ENCODE data around the gene E2F3. TPM values are rescaled to one million over a fixed set of nuclear protein-coding genes. Genes with fewer than 3 reads are reported as not detected.
A peak's percentile ranks its signal among the peaks of the same experiment; 100 is the strongest.

E2F3 gene
- total RNA-seq, 1 experiment from 2014 or later = 18.7 TPM

GRCh38 chr6:20414711-20415110, 13.0 kb downstream of the E2F3 start:
- ChIA-PET CTCF (interaction anchor here (2.7 kb wide), 1 partner anchor 10 kb away, joined by 10 read pairs; no protein-coding TSS in a partner anchor), POLR2A (interaction anchor here (0.6 to 0.8 kb wide), 2 partner anchors 32 to 252 kb away, joined by 3 read pairs; no protein-coding TSS in a partner anchor)
- no TSS peak for BruUV-seq (replicated peaks)
- H3K36me3 Mint-ChIP-seq (ENCODE audit: insufficient read depth, unreplicated experiment) = peaks cover 7% of the 10 kb centered on the region
- peak overlapping the region; percentile 46 for H3K27ac Mint-ChIP-seq (ENCODE audit: low read depth, unreplicated experiment)
- no peaks in the 10 kb centered on the region for H3K27me3 Mint-ChIP-seq (ENCODE audit: insufficient read depth, unreplicated experiment)
- no peaks in the 10 kb centered on the region for H3K9me3 Mint-ChIP-seq (ENCODE audit: unreplicated experiment)
- peaks cover 26% of the 10 kb centered on the region for H3K4me1 Mint-ChIP-seq (ENCODE audit: insufficient read depth, unreplicated experiment)
- intact Hi-C loops (cut with micrococcal nuclease) = no loop called here
- no peak for DNase-seq (ENCODE audit: unreplicated experiment)
- no peak for TF ChIP-seq CTCF (IDR thresholded peaks at IDR 0.05; ENCODE audit: unreplicated experiment)
- no peak overlapping the region for H3K4me3 Mint-ChIP-seq (ENCODE audit: unreplicated experiment)

- H3K4me1 Mint-ChIP-seq (ENCODE audit: insufficient read depth, unreplicated experiment) = peaks cover 26% of the 10 kb centered on the region
- peaks cover 7% of the 10 kb centered on the region for H3K36me3 Mint-ChIP-seq (ENCODE audit: insufficient read depth, unreplicated experiment)
- no peak for DNase-seq (ENCODE audit: unreplicated experiment)
- peak overlapping the region; percentile 46 for H3K27ac Mint-ChIP-seq (ENCODE audit: low read depth, unreplicated experiment)
- ChIA-PET CTCF (interaction anchor here (2.7 kb wide), 1 partner anchor 11 kb away, joined by 10 read pairs; no protein-coding TSS in a partner anchor), POLR2A (interaction anchor here (0.6 kb wide), 1 partner anchor 32 kb away, joined by 3 read pairs; no protein-coding TSS in a partner anchor)
- no peaks in the 10 kb centered on the region for H3K27me3 Mint-ChIP-seq (ENCODE audit: insufficient read depth, unreplicated experiment)
- BruUV-seq (replicated peaks) = no TSS peak
- H3K4me3 Mint-ChIP-seq (ENCODE audit: unreplicated experiment) = no peak overlapping the region
- H3K9me3 Mint-ChIP-seq (ENCODE audit: unreplicated experiment) = no peaks in the 10 kb centered on the region
- intact Hi-C loops (cut with micrococcal nuclease) = no loop called here
- TF ChIP-seq CTCF (IDR thresholded peaks at IDR 0.05; ENCODE audit: unreplicated experiment) = no peak
Measured at GRCh38 chr6:20415304-20415703, 13.6 kb downstream of the E2F3 start.

GRCh38 chr6:20415712-20416454, 14.2 kb downstream of the E2F3 start:
- H3K27me3 Mint-ChIP-seq (ENCODE audit: insufficient read depth, unreplicated experiment) = no peaks in the 10 kb centered on the region
- no peak for TF ChIP-seq CTCF (IDR thresholded peaks at IDR 0.05; ENCODE audit: unreplicated experiment)
- H3K36me3 Mint-ChIP-seq (ENCODE audit: insufficient read depth, unreplicated experiment) = peaks cover 9% of the 10 kb centered on the region
- H3K9me3 Mint-ChIP-seq (ENCODE audit: unreplicated experiment) = no peaks in the 10 kb centered on the region
- ChIA-PET CTCF (no interaction called here), POLR2A (interaction anchor here (1.0 kb wide), 1 partner anchor 28 kb away, joined by 3 read pairs; no protein-coding TSS in a partner anchor)
- intact Hi-C loops (cut with micrococcal nuclease) = no loop called here
- H3K4me3 Mint-ChIP-seq (ENCODE audit: unreplicated experiment) = no peak overlapping the region
- no peak for DNase-seq (ENCODE audit: unreplicated experiment)
- peaks cover 26% of the 10 kb centered on the region for H3K4me1 Mint-ChIP-seq (ENCODE audit: insufficient read depth, unreplicated experiment)
- BruUV-seq (replicated peaks) = no TSS peak
- H3K27ac Mint-ChIP-seq (ENCODE audit: low read depth, unreplicated experiment) = peak overlapping the region; percentile 46

- POLR2A ChIA-PET = interaction anchor here (0.6 to 2.8 kb wide), 3 partner anchors 12 to 587 kb away, joined by 3 to 17 read pairs (median 3); no protein-coding TSS in a partner anchor
- H3K9me3 Mint-ChIP-seq (ENCODE audit: unreplicated experiment) = peaks cover 1% of the 10 kb centered on the region
- H3K27ac Mint-ChIP-seq (ENCODE audit: low read depth, unreplicated experiment) = peak overlapping the region; percentile 46
- intact Hi-C loops (cut with micrococcal nuclease) = no loop called here
- no peaks in the 10 kb centered on the region for H3K27me3 Mint-ChIP-seq (ENCODE audit: insufficient read depth, unreplicated experiment)
- no peak for DNase-seq (ENCODE audit: unreplicated experiment)
- H3K4me1 Mint-ChIP-seq (ENCODE audit: insufficient read depth, unreplicated experiment) = peaks cover 21% of the 10 kb centered on the region
- no peak overlapping the region for H3K4me3 Mint-ChIP-seq (ENCODE audit: unreplicated experiment)
- CTCF ChIA-PET = interaction anchor here (0.6 to 0.7 kb wide), 2 partner anchors 12 to 14 kb away, joined by 3 read pairs; no protein-coding TSS in a partner anchor
- BruUV-seq (replicated peaks) = no TSS peak
- H3K36me3 Mint-ChIP-seq (ENCODE audit: insufficient read depth, unreplicated experiment) = peaks cover 13% of the 10 kb centered on the region
- no peak for TF ChIP-seq CTCF (IDR thresholded peaks at IDR 0.05; ENCODE audit: unreplicated experiment)
Measured at GRCh38 chr6:20416567-20417345, 15.1 kb downstream of the E2F3 start.

All from MCF 10A (cell line).